CD4-positive, alpha-beta T cell treated with Interleukin-17A for 1 hour (primary cell): ENCODE results near the gene PAX5.

ENCODE experiments used
- DNase-seq: peaks from one replicate; pipeline ENCODE4 v3.0.0-alpha.2; 2020

Gene PAX5

DNA sequence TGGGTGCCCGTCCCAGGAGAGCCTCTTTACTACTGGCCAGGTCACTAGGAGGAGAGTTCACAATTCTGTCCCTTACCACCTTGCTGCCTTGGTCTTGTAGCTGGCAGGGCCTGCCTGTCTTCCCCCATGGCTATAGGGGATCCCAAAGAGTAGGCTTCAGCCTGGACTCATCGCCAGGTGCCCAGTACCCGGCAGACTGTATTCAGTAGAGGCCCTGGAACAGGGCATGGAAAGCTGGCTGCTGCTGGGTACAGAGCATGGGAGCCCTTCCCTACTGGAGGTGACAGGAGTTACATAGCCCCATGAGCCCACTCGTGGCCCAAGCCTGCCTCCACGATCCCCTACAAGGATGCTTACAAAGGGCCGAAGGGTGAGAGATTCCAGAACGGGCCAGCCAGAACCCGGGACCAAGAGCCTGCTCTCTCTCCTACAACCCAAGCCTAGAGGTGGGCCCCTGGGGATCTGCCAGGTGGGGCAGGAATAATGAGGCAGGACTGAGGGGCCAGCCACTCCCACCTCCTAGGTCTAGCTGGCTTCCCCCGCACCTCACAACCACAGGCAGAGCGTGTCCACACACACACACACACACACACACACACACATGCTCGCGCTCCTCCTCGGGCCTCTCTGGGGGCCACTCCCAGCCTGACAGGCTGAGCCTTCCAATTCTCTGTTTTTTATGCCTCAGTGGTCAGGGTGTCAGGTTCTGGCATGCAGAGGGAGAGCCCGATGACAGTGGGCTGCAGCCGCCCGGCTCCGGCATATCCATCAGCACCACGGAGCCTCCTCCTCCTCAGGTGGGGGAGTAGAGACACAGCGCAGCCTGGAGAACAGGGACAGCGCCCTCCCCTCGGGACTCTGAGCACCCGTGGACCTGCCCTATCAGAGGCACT lies 186.0 kb downstream of the PAX5 start:
- DNase-seq, result no peak

DNA sequence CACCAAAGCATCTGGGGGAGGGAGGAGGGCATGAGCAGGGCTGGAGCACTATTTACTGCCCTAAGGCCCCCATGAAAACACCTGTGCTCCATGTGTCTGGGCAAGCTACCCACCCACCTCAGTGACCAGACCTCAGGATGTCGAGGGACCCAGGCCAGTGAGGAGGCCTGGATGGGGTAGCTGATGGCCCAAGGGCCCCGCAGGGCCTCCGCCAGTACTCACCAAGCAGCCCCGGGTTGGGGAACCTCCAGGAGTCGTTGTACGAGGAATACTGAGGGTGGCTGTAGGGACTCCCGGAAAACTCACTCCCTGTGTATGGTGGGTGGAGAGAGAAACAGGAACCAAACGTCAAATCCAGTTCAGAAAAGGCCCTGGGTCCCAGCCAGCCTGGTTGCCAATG lies 187.4 kb downstream of the PAX5 start:
- DNase-seq, result no peak

GRCh38 chr9:36845844-36846243 lies 188.2 kb downstream of the PAX5 start:
- no peak for DNase-seq

GRCh38 chr9:36844961-36845360 lies 189.1 kb downstream of the PAX5 start:
- DNase-seq, result no peak

GRCh38 chr9:36843964-36844363 lies 190.1 kb downstream of the PAX5 start:
- DNase-seq, result no peak

- no peak for DNase-seq
Measured at GRCh38 chr9:36842560-36843530, 191.2 kb downstream of the PAX5 start.

GRCh38 chr9:36840898-36841536 lies 193.1 kb downstream of the PAX5 start:
- no peak for DNase-seq

- no peak for DNase-seq
Measured at GRCh38 chr9:36839131-36839885, 194.8 kb downstream of the PAX5 start.

DNA sequence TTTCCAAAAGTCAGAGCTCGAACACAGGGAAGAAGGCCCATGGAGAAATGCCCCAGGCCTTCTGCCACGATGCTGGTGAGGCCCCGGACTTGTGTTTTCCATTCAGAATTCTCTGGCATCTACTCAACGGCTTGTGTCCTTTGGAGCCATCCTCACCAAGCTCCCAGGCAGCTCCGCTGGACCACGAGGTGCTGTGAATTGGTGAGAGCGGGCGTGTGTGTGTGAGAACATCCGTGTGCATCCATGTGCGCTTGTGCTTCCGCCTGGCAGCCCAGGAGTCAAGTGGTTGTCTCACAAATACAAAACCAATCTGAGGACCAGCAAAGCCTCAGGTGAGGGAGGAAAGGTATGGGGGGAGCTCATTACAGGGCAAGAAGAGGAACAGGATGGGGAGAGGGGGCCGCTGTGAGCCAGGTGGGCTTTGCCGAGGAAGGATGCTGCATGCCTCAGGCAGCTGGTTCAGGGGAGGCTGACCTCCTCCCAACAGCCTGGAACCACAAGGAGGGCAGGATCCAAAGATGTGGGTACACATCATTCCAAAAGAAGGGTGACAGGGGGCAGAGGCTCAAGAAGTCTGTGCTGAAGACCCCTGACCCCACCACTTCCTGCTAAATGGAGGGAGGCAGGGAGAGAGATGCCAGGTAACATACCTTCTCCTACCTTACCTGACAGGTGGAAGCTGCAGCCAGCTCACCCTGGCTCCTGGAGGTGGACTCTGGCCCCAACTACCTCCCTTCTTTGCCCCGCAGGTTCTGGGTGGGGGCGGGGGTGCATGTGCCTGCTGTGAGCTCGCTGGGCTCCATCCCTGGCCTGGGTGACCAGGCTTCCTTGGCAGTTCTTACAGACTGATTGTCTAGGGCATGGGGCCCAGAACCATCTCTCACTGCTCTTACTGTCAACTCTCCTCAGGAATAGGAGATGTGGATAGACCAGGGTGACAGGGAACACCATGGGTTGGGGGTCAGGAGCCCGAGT lies 196.3 kb downstream of the PAX5 start:
- DNase-seq, result no peak

GRCh38 chr9:36836486-36836885 lies 197.6 kb downstream of the PAX5 start:
- no peak for DNase-seq

GRCh38 chr9:36835271-36835996 lies 198.6 kb downstream of the PAX5 start:
- no peak for DNase-seq

DNA sequence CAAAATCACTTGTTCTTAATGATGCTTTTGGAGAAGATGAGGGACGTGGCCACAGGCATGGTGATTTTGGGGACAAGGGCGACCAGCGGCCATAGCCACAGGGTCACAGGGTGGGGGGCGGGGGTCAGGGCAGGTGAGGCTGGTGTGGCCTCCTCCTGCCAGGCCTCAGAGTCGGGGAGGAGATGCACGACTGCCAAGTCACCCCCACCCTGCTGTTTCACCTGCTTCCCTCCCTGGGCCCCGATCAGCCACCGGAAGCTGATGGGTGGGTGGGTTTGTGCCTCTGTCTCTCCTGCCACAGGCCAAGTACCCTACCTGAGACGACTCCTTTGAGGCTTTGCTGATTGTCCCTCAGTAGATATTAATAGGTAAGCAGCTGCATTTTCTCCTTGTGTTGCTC lies 199.3 kb downstream of the PAX5 start:
- no peak for DNase-seq

GRCh38 chr9:36833954-36834353 lies 200.1 kb downstream of the PAX5 start:
- DNase-seq, result no peak

DNA sequence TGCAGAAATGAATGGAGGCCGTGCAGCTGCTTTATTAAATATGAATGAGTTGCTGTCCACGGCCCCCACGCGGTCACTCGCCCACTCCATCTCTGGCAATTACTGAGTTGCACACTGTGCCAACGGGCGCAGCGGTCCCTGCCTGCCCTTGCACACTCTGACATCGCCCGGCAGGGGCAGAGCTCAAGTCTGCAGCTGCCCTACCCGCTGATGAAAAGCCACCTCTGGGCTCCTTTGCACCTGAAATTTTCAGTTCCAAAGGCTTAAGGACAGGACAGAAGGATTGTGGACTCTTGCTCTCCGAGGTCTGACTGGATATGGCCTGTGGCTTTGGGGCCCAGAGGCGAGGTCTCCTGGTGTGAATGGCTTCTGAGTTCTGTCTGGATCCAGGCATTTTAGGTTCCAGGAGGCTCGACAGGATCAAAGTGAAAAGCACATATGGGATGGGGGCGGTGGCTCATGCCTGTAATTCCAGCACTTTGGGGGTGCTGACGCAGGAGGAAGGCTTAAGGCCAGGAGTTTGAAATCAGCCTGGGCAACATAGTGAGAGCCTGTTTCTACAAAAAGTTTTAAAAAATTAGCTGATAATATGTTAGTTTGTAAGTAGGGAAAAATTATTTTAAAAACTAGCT lies 201.8 kb downstream of the PAX5 start:
- no peak for DNase-seq

DNA sequence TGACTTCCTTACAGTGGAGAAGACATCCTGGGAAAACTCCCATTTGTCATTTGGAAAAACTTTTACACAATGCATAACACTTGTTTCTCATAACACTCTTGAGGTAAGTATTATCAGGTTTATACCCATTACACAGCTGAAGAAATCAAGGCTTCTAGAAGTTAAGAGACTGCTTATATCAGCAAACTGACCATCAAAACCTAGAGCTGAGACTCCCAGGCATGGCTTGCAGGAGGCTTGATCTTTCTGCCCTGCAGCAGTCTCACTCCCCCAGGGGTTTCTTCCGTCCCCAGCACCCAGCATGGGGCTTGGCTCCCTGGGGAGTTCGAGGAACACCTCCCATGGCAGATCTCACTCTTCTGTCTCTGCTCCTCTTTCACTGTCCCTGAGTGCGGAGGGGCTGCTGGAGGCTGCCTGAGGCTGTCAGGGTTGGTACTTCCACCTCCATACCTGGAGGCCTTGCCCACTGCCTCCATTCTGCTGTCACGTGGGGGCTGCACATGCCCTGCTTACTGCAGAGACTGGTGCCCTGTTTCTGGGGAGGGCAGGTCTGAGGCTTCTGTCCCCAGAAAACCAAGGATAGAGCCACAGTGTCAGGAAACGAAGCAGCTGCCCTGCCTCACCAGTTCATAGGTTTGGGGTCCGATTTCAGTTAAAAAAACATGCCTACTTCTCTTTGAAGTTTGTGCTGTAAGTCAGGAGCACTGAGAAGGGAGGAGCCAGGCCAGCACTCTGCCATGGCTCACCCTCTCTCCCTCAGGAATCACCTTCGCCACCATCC lies 202.5 kb downstream of the PAX5 start:
- no peak for DNase-seq

DNA sequence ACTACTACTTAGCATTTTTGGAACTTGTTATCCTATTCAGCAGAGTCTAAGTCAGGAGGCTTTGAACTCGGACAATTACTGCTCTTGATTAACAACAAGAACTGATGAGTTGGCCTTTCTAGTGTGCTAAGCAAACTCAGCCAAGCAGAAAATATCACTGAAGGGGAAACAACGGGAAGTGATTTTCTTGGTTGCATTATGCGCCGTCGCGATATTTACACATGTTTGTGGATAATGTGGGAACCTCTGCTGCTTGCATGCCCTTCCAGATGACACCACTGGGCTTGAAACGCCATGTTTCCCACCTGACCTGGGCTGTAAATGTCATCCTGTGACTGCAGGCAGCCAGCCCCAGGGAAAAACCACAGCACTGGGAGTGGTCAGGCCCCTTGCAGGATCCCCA lies 205.5 kb downstream of the PAX5 start:
- no peak for DNase-seq

- DNase-seq, result no peak
Measured at GRCh38 chr9:36827593-36827992, 206.5 kb downstream of the PAX5 start.

GRCh38 chr9:36826581-36826980 lies 207.5 kb downstream of the PAX5 start:
- no peak for DNase-seq

GRCh38 chr9:36825179-36825578 lies 208.9 kb downstream of the PAX5 start:
- no peak for DNase-seq
